A549 (cell line): ENCODE measurements around the gene SSU72. TPM values are rescaled to one million over a fixed set of nuclear protein-coding genes. Genes with fewer than 3 reads are reported as not detected.
"Not testable (repeated sequence)": the region's sequence is repeated elsewhere in the genome, so short reads cannot be mapped to it uniquely, and the experiment has no call there.

Experiments used
- ATAC-seq, 2 experiments: fragments of 200-7000 bp in 1 of 2; fragments of >200 bp in 1 of 2; cut with Nextera tagmentation in 1 of 2; cut with Tn5 transposase in 1 of 2; 3 replicates each; pipeline versions ENCODE4 v1.8.0 to v1.9.1; 2018 to 2020; ENCODE audit warnings: mild to moderate bottlenecking in 1 of 2, moderate library complexity in 1 of 2
- CTCF ChIA-PET: fragments of 300-600 bp; sonication (Branson Sonifier 250); formaldehyde crosslinking; extraction: SDS; loops from one replicate; lab custom pipeline; 2021; ENCODE audit warnings: antibody characterized with exemption, inconsistent platforms; lab: Yijun Ruan, JAX
- POLR2A ChIA-PET: fragments of 350-600 bp; formaldehyde crosslinking; extraction: SDS; loops from one replicate; lab custom pipeline; 2021; ENCODE audit warnings: antibody characterized with exemption, inconsistent platforms; lab: Yijun Ruan, JAX
- DNase-seq, 2 experiments: peaks; one replicate each; pipeline versions ENCODE4 v3.0.0 to v3.0.0-alpha.2; 2011 to 2016; ENCODE audit warnings: low read depth in 1 of 2, low spot score in 1 of 2
- FAIRE-seq: peaks from 2 replicates; lab custom pipeline; 2011; peaks lifted over from hg19 to GRCh38; lab: Jason Lieb, UNC
- H3K27ac ChIP-seq, 2 experiments: fragments of >200 bp; sonication (Bioruptor Twin); formaldehyde crosslinking; 3 replicates each; pipeline ENCODE4 v1.5.1; 2016 to 2017
- H3K4me1 ChIP-seq: fragments of >200 bp; sonication (Bioruptor Twin); formaldehyde crosslinking; 3 replicates; pipeline ENCODE4 v1.6.1; 2016
- H3K4me2 ChIP-seq: fragments of >200 bp; sonication (Bioruptor Twin); formaldehyde crosslinking; 3 replicates; pipeline ENCODE4 v1.6.1; 2016
- H3K4me3 ChIP-seq: fragments of >200 bp; sonication (Bioruptor Twin); formaldehyde crosslinking; 3 replicates; pipeline ENCODE4 v1.5.1; 2016
- H3K9me3 ChIP-seq: fragments of >200 bp; sonication (Bioruptor Twin); formaldehyde crosslinking; 3 replicates; pipeline ENCODE4 v1.6.1; 2016
- CBX2 ChIP-seq: fragments of 200-600 bp; sonication (generic); IDR thresholded peaks from 2 replicates; pipeline ENCODE4 v1.6.1; 2016; ENCODE audit warnings: low read depth, mild to moderate bottlenecking, borderline replicate concordance
- CHD2 ChIP-seq: fragments of 150-350 bp; IDR thresholded peaks from 2 replicates; pipeline ENCODE4 v1.6.1; 2014; ENCODE audit warnings: low read length; ENCODE audit not compliant: partially characterized antibody
- GATA3 ChIP-seq: IDR thresholded peaks from 2 replicates; pipeline ENCODE4 v1.6.1; 2012; ENCODE audit warnings: borderline replicate concordance
- REST ChIP-seq: fragments of 200-600 bp; sonication (generic); IDR thresholded peaks from 2 replicates; pipeline ENCODE4 v1.6.1; 2016; ENCODE audit warnings: antibody characterized with exemption, mild to moderate bottlenecking, moderate library complexity
- WGBS: methylation state at CpG from one replicate; pipeline ENCODE4 v1.1.6; 2017; ENCODE audit errors: missing lambda C conversion rate; 5-methylcytosine and 5-hydroxymethylcytosine counted together
- polyA plus RNA-seq, 4 experiments: library from polyadenylated mRNA; depleted of rRNA in 3 of 4; stranded (reverse); fragments of >200 nt; fragmentation: RNase III in 1 of 4; extraction: RNeasy Plus Mini Kit Qiagen cat#74134 plus additional on column Dnase treatment in 1 of 4; gene quantifications; 2 replicates in 3 of 4; 3 replicates in 1 of 4; pipeline ENCODE4 v1.2.3, GENCODE V29; 2011 to 2017

The SSU72 gene
- polyA plus RNA-seq, 2 of the 4 experiments (the other 2 are of a cell fraction): 75.3 to 101 TPM

GRCh38 chr1:1518621-1519007 lies 56.0 kb downstream of the SSU72 start:
- H3K4me3 ChIP-seq, POLR2A ChIA-PET, H3K9me3 ChIP-seq, DNase-seq, H3K4me2 ChIP-seq, ATAC-seq, H3K4me1 ChIP-seq, CTCF ChIA-PET, H3K27ac ChIP-seq, FAIRE-seq: not testable (repeated sequence)
- WGBS: 100% methylated on average over 10 of the region's 19 CpGs

GRCh38 chr1:1517973-1518620 lies 56.6 kb downstream of the SSU72 start:
- TF ChIP-seq CHD2 (no peak), CBX2 (no peak), GATA3 (no peak), REST (no peak)
- TF ChIP-seq, all 56 proteins: peak for 0
- Histone ChIP-seq H3K9me3 (no peaks in the 10 kb centered on the region), H3K27ac (no peak overlapping the region), H3K4me3 (no peak overlapping the region), H3K4me1 (no peaks in the 10 kb centered on the region), H3K4me2 (no peak overlapping the region)
- CTCF ChIA-PET: no interaction called here
- 89% methylated on average over 10 of the region's 28 CpGs for WGBS
- ATAC-seq: no peak
- no peak for DNase-seq
- POLR2A ChIA-PET: no interaction called here
- no peak for FAIRE-seq

GRCh38 chr1:1516923-1517322 lies 57.7 kb downstream of the SSU72 start:
- not testable (repeated sequence) for DNase-seq

GRCh38 chr1:1514376-1514775 lies 60.3 kb downstream of the SSU72 start:
- FAIRE-seq, H3K4me1 ChIP-seq, DNase-seq, H3K4me3 ChIP-seq, POLR2A ChIA-PET, ATAC-seq, H3K4me2 ChIP-seq, H3K27ac ChIP-seq, H3K9me3 ChIP-seq: not testable (repeated sequence)
- 94% methylated on average over 7 of the region's 16 CpGs for WGBS
- CTCF ChIA-PET: interaction anchor here (1.3 kb wide), 1 partner anchor 73 kb away, joined by 6 read pairs; no protein-coding TSS in a partner anchor

More at GRCh38 chr1:1516923-1517322, 57.7 kb downstream of the SSU72 start:
- H3K27ac ChIP-seq, H3K4me2 ChIP-seq, H3K9me3 ChIP-seq, H3K4me3 ChIP-seq, FAIRE-seq, H3K4me1 ChIP-seq, ATAC-seq, POLR2A ChIA-PET: not testable (repeated sequence)
- CTCF ChIA-PET: interaction anchor here (1.2 kb wide), 1 partner anchor 9 kb away, joined by 3 read pairs; no protein-coding TSS in a partner anchor
- 95% methylated on average over 5 of the region's 14 CpGs for WGBS

GRCh38 chr1:1513675-1514074 lies 61.0 kb downstream of the SSU72 start:
- FAIRE-seq: not testable (repeated sequence)

GRCh38 chr1:1512425-1512824 lies 62.2 kb downstream of the SSU72 start:
- peak; percentile 8 to 17; a peak in 3 of 6 replicates for ATAC-seq
- H3K4me1 ChIP-seq, FAIRE-seq, DNase-seq, POLR2A ChIA-PET, H3K9me3 ChIP-seq, CTCF ChIA-PET: not testable (repeated sequence)
- Histone ChIP-seq H3K27ac (peak overlapping the region; percentile 97 to 99), H3K4me3 (peak overlapping the region; percentile 98), H3K4me2 (peak overlapping the region; percentile 65; the same call in 2 of the 3 replicates)
- WGBS: no CpG with 5 or more reads among the region's 52 CpGs

More at GRCh38 chr1:1513675-1514074, 61.0 kb downstream of the SSU72 start:
- POLR2A ChIA-PET, DNase-seq, CTCF ChIA-PET, H3K4me3 ChIP-seq, H3K27ac ChIP-seq, H3K4me1 ChIP-seq, H3K9me3 ChIP-seq, ATAC-seq: not testable (repeated sequence)
- 70% methylated on average over 4 of the region's 18 CpGs for WGBS
- peak overlapping the region; percentile 36; the same call in 1 of the 3 replicates for H3K4me2 ChIP-seq
